GM18951 (cell line): ENCODE measurements around the gene TRAPPC1.
"Not testable (repeated sequence)": the region's sequence is repeated elsewhere in the genome, so short reads cannot be mapped to it uniquely, and the experiment has no call there.

Source experiments
- POLR2A ChIP-seq: IDR thresholded peaks from 4 replicates; pipeline ENCODE4 v1.6.1; 2011; ENCODE audit warnings: mild to moderate bottlenecking; ENCODE audit not compliant: insufficient read length, insufficient read depth; ENCODE audit errors: extremely low read depth
- in situ Hi-C: fragments of 300-500 bp; cut with MboI; formaldehyde crosslinking; loops from one replicate; pipeline ENCODE4 v1.12.0; 2022; ENCODE audit warnings: low sequenced_read_pairs, mixed read lengths, inconsistent platforms; ENCODE audit not compliant: unreplicated experiment

TRAPPC1 gene

GRCh38 chr17:7955414-7956227 is 23.9 kb upstream of the TRAPPC1 start:
- in situ Hi-C loops, result no loop called here
- TF ChIP-seq POLR2A, result no peak

- in situ Hi-C loops, result not testable (repeated sequence)
Observed at GRCh38 chr17:7953266-7953665, 21.5 kb upstream of the TRAPPC1 start.

- no peak for TF ChIP-seq POLR2A
- in situ Hi-C loops, result no loop called here
Observed at GRCh38 chr17:7951143-7951792, 19.5 kb upstream of the TRAPPC1 start.

- in situ Hi-C loops, result no loop called here
- TF ChIP-seq POLR2A, result no peak
Observed at GRCh38 chr17:7950578-7950977, 18.8 kb upstream of the TRAPPC1 start.

GRCh38 chr17:7947651-7948050 is 15.9 kb upstream of the TRAPPC1 start:
- in situ Hi-C loops, result no loop called here
- TF ChIP-seq POLR2A, result no peak

GRCh38 chr17:7946441-7946840 is 14.7 kb upstream of the TRAPPC1 start:
- no peak for TF ChIP-seq POLR2A
- in situ Hi-C loops, result no loop called here

- in situ Hi-C loops, result no loop called here
- TF ChIP-seq POLR2A, result no peak
Observed at GRCh38 chr17:7945651-7946050, 13.9 kb upstream of the TRAPPC1 start.

GRCh38 chr17:7944326-7944725 is 12.6 kb upstream of the TRAPPC1 start:
- TF ChIP-seq POLR2A, result no peak

DNA sequence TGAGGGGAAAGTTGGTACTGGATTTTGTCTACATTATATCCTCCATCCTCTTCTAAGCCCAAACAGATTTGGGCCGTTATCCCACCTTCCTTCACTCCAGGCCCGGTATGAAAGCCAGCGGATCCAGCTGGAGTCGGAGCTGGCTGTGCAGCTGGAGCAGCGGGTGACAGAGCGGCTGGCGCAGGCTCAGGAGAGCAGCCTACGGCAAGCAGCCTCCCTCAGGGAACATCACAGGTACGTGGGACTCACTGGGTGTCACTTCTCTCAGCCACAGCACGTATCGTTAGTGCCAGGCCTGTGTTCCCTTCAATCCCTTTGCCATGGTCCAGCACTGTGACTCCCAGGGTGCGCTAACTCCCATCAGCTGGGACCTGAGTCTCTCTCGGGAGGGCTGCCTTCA is 11.5 kb upstream of the TRAPPC1 start:
- TF ChIP-seq POLR2A, result no peak
- in situ Hi-C loops, result no loop called here

More at GRCh38 chr17:7944326-7944725, 12.6 kb upstream of the TRAPPC1 start:
- in situ Hi-C loops, result no loop called here

DNA sequence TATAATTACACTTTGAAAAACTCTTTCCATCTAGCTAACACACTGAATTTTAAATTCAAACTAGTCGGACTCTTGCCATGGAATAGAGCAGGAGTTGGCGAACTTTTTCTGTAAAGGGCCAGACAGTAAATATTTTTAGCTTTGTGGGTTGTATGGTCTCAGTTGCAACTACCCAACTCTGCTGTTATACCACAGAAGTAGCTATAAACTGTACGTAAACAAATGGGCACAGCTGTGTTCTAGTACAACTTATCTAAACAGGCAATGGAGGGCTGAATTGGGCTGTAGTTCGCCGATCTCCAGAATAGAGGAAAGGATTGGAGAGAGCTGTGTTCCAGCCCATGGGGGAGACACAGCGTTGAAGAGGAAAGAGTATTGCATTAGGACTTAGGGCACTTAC is 9.0 kb upstream of the TRAPPC1 start:
- in situ Hi-C loops, result no loop called here
- TF ChIP-seq POLR2A, result no peak

DNA sequence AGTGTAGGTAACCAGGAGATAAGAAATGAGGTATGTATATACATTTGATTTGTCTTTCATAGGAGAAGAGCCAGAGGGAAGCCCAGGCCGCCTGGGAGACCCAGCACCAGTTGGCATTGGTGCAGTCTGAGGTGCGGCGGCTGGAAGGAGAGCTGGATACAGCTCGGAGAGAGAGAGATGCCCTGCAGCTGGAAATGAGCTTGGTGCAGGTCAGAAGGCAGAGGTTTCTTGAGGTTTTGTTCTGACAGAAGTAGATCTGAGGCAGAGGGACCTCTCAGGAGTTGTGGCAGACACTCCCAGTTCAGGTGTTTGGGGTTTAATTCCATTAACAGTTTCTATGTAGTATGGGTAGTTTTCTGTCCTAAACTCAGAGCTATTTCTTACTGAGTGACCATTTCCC is 8.3 kb upstream of the TRAPPC1 start:
- in situ Hi-C loops, result no loop called here
- no peak for TF ChIP-seq POLR2A

- no peak for TF ChIP-seq POLR2A
- in situ Hi-C loops, result no loop called here
Observed at GRCh38 chr17:7935859-7936258, 4.1 kb upstream of the TRAPPC1 start.

- TF ChIP-seq POLR2A, result no peak
- in situ Hi-C loops, result no loop called here
Observed at GRCh38 chr17:7932949-7933348, 1.2 kb upstream of the TRAPPC1 start.

DNA sequence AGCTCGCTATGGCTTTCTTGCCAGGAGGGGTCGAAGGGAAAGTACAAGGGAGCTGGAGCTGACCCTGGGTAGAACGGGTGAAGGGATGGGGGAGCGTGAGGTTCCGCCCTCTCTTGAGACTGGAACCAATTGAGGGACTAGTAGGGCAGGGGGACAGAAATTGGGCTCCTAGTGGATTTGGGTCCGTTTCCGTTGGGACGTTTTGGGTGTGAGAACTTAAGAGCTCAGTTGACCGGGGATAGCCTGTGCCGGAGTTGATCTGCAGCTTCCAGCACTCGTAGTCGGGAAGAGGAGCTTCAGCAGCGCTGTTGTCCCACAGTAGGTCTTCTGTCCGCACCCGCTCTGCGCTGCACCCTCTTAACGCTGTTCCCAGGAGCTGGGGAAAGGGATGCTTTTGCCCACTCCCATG is 741 bp upstream of the TRAPPC1 start:
- TF ChIP-seq POLR2A, result no peak
- in situ Hi-C loops, result no loop called here

GRCh38 chr17:7930841-7931631 is 710 bp downstream of the TRAPPC1 start:
- in situ Hi-C loops, result no loop called here
- no peak for TF ChIP-seq POLR2A
